GM23338 (cell line): ENCODE measurements around the gene NKAIN2.

Experiments
- EZH2 ChIP-seq: fragments of 200-600 bp; sonication (generic); IDR thresholded peaks from one replicate; pipeline ENCODE4 v1.8.0; 2017; ENCODE audit warnings: antibody characterized with exemption, mild to moderate bottlenecking, low read depth; ENCODE audit not compliant: unreplicated experiment
- JUNB ChIP-seq: IDR thresholded peaks from one replicate; pipeline ENCODE4 v1.6.1; 2016; ENCODE audit warnings: antibody characterized with exemption; ENCODE audit not compliant: unreplicated experiment
- POLR2AphosphoS5 ChIP-seq: IDR thresholded peaks from 2 replicates; pipeline ENCODE4 v1.6.1; 2016; ENCODE audit warnings: antibody characterized with exemption, low read depth
- ZNF331 ChIP-seq: fragments of 250-450 bp; sonication (Bioruptor Pico); IDR thresholded peaks from 2 replicates; pipeline ENCODE4 v1.5.0; 2020; ENCODE audit warnings: low read depth, mild to moderate bottlenecking, moderate library complexity
- TF ChIP-seq, protein P1 (sequence below), 2 experiments: fragments of 200-600 bp in 1 of 2; sonication (generic) in 1 of 2; conservative IDR thresholded peaks; 2 replicates each; pipeline versions ENCODE4 v1.5.1 to v1.6.1; 2016 to 2017; ENCODE audit warnings: antibody characterized with exemption in 2 of 2, low read depth in 2 of 2, mild to moderate bottlenecking in 2 of 2, moderate library complexity in 1 of 2
- TF ChIP-seq, protein P2 (sequence below): IDR thresholded peaks from one replicate; pipeline ENCODE4 v1.6.1; 2018; ENCODE audit warnings: antibody characterized with exemption; ENCODE audit not compliant: unreplicated experiment

DNA sequence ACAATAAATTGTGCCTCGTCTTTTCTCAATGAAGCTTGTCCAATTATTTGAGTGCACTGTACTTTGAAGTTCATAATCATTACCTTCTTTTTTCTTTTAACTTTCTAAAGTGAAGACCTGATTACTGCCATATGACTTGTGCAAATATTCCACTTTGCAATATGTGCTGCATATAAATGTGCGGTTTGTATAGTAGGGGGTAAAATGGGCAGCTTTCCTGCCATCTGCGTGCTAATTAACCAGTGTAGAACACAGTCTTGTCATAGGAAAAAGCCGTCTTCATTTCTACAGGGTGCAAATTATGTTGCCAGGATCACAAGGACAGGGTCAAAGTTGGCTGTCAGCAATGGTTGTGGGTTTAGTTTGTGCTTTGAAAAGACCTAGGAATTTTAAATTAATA is 397.0 kb downstream of the NKAIN2 start:
- TF ChIP-seq POLR2AphosphoS5 (no peak), JUNB (no peak), EZH2 (no peak), ZNF331 (no peak)
- TF ChIP-seq, protein P1, sequence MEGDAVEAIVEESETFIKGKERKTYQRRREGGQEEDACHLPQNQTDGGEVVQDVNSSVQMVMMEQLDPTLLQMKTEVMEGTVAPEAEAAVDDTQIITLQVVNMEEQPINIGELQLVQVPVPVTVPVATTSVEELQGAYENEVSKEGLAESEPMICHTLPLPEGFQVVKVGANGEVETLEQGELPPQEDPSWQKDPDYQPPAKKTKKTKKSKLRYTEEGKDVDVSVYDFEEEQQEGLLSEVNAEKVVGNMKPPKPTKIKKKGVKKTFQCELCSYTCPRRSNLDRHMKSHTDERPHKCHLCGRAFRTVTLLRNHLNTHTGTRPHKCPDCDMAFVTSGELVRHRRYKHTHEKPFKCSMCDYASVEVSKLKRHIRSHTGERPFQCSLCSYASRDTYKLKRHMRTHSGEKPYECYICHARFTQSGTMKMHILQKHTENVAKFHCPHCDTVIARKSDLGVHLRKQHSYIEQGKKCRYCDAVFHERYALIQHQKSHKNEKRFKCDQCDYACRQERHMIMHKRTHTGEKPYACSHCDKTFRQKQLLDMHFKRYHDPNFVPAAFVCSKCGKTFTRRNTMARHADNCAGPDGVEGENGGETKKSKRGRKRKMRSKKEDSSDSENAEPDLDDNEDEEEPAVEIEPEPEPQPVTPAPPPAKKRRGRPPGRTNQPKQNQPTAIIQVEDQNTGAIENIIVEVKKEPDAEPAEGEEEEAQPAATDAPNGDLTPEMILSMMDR (conservative IDR thresholded peaks at IDR 0.05; ENCODE audit: low read depth in 2 of 2) = no peak
- TF ChIP-seq, protein P2, sequence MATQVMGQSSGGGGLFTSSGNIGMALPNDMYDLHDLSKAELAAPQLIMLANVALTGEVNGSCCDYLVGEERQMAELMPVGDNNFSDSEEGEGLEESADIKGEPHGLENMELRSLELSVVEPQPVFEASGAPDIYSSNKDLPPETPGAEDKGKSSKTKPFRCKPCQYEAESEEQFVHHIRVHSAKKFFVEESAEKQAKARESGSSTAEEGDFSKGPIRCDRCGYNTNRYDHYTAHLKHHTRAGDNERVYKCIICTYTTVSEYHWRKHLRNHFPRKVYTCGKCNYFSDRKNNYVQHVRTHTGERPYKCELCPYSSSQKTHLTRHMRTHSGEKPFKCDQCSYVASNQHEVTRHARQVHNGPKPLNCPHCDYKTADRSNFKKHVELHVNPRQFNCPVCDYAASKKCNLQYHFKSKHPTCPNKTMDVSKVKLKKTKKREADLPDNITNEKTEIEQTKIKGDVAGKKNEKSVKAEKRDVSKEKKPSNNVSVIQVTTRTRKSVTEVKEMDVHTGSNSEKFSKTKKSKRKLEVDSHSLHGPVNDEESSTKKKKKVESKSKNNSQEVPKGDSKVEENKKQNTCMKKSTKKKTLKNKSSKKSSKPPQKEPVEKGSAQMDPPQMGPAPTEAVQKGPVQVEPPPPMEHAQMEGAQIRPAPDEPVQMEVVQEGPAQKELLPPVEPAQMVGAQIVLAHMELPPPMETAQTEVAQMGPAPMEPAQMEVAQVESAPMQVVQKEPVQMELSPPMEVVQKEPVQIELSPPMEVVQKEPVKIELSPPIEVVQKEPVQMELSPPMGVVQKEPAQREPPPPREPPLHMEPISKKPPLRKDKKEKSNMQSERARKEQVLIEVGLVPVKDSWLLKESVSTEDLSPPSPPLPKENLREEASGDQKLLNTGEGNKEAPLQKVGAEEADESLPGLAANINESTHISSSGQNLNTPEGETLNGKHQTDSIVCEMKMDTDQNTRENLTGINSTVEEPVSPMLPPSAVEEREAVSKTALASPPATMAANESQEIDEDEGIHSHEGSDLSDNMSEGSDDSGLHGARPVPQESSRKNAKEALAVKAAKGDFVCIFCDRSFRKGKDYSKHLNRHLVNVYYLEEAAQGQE = no peak
